Ascending aorta (tissue), 2 donors: ENCODE results near the gene CNTNAP3B. TPM values are rescaled to one million over a fixed set of nuclear protein-coding genes. Genes with fewer than 3 reads are reported as not detected.
"Not testable (repeated sequence)": the region's sequence is repeated elsewhere in the genome, so short reads cannot be mapped to it uniquely, and the experiment has no call there.

Experiments
- DNase-seq, 2 donors: peaks; one replicate each; pipeline ENCODE4 v3.0.0-alpha.2; 2019; ENCODE audit warnings: low spot score in 2 of 2
- H3K27ac ChIP-seq, 2 donors: fragments of 200-600 bp; sonication (generic); one replicate each; pipeline ENCODE4 v1.5.1; 2016 to 2017; ENCODE audit warnings: mild to moderate bottlenecking in 1 of 2
- H3K27me3 ChIP-seq: fragments of 200-600 bp; sonication (generic); one replicate; pipeline ENCODE4 v1.5.1; 2017
- H3K36me3 ChIP-seq, 2 donors: fragments of 200-600 bp; sonication (generic); one replicate each; pipeline ENCODE4 v1.5.1; 2016
- H3K4me1 ChIP-seq, 2 donors: fragments of 200-600 bp; sonication (generic); one replicate each; pipeline ENCODE4 v1.5.1; 2016 to 2017; ENCODE audit warnings: mild to moderate bottlenecking in 1 of 2
- H3K4me3 ChIP-seq, 2 donors: fragments of 200-600 bp; sonication (generic); one replicate each; pipeline ENCODE4 v1.5.1; 2016 to 2017; ENCODE audit warnings: mild to moderate bottlenecking in 1 of 2
- H3K9me3 ChIP-seq, 2 donors: fragments of 200-600 bp; sonication (generic); one replicate each; pipeline ENCODE4 v1.5.1; 2016
- CTCF ChIP-seq, 3 experiments: fragments of 200-600 bp in 2 of 3; fragments of 450-650 bp in 1 of 3; sonication (generic) in 2 of 3; IDR thresholded peaks; one replicate each; pipeline ENCODE4 v1.5.1; 2016 to 2019; ENCODE audit warnings: antibody characterized with exemption in 3 of 3, mild to moderate bottlenecking in 1 of 3, moderate library complexity in 1 of 3
- intact Hi-C: fragments of 100-400 bp; cut with DNase I; formaldehyde crosslinking; loops from one replicate; pipeline ENCODE4 v1.15.1; 2023
- total RNA-seq: library from RNA; depleted of rRNA; stranded (reverse); fragments of >200 nt; gene quantifications from one replicate; pipeline ENCODE4 v1.1.0, GENCODE V29; 2016

The CNTNAP3B gene
- total RNA-seq: 47.1 TPM

GRCh38 chr9:42129073-42129729, at the start of gene CNTNAP3B:
TSS of gene CNTNAP3B (minus strand) at chr9:42129426. CDS start at chr9:42129094, 332 bp downstream.
- H3K4me1 ChIP-seq, H3K36me3 ChIP-seq, intact Hi-C loops, H3K27me3 ChIP-seq, DNase-seq, H3K9me3 ChIP-seq: not testable (repeated sequence)
- peak within 1 kb of the TSS in 1 of 2 donors; percentile 69 for H3K27ac ChIP-seq
- peak within 1 kb of the TSS in 1 of 2 donors; percentile 70 for H3K4me3 ChIP-seq

- intact Hi-C loops, H3K4me1 ChIP-seq, H3K36me3 ChIP-seq, DNase-seq, H3K9me3 ChIP-seq, H3K27me3 ChIP-seq, H3K4me3 ChIP-seq, H3K27ac ChIP-seq: not testable (repeated sequence)
- peak in 1 of 3 experiments; percentile 46 for TF ChIP-seq CTCF (IDR thresholded peaks at IDR 0.05)
Observed at GRCh38 chr9:42160299-42160698, 31.1 kb upstream of the CNTNAP3B start.

GRCh38 chr9:42127056-42127841, 2.0 kb downstream of the CNTNAP3B start:
- H3K36me3 ChIP-seq, H3K4me1 ChIP-seq, H3K27me3 ChIP-seq, DNase-seq, H3K9me3 ChIP-seq, intact Hi-C loops: not testable (repeated sequence)
- H3K27ac ChIP-seq: peak overlapping the region in 1 of 2 donors; percentile 2
- peak overlapping the region; percentile 34 to 61 for H3K4me3 ChIP-seq

- H3K36me3 ChIP-seq, DNase-seq, H3K27me3 ChIP-seq, H3K4me1 ChIP-seq, H3K9me3 ChIP-seq, intact Hi-C loops, H3K27ac ChIP-seq, H3K4me3 ChIP-seq: not testable (repeated sequence)
Observed at GRCh38 chr9:42121007-42121406, 8.2 kb downstream of the CNTNAP3B start.

DNA sequence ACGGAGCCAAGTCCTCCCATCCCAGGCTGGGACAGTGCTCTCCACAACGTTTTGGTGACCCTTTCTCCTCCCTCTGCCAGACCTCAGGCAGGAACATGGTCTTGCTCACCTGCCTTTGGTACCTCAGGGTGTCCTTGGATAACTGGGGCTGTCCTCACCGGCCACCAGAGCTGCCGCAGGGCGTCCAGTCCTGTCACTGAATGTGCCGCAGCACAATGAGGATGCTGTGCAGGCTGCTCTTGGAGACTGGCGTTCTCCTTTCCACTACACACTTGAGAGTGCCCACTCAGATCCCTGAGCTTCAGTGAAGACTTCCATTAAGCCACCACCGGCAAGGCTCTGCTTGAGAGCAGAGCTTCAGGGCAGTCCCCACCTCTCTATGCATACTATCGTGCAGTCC, 33.3 kb downstream of the CNTNAP3B start:
- H3K9me3 ChIP-seq, H3K27me3 ChIP-seq, H3K27ac ChIP-seq, H3K4me1 ChIP-seq, intact Hi-C loops, DNase-seq, H3K4me3 ChIP-seq, H3K36me3 ChIP-seq: not testable (repeated sequence)

- intact Hi-C loops, H3K27ac ChIP-seq, H3K36me3 ChIP-seq, DNase-seq, H3K4me3 ChIP-seq, H3K27me3 ChIP-seq, H3K4me1 ChIP-seq, H3K9me3 ChIP-seq: not testable (repeated sequence)
Observed at GRCh38 chr9:42084559-42084952, 44.7 kb downstream of the CNTNAP3B start.

GRCh38 chr9:42083877-42084558, 45.2 kb downstream of the CNTNAP3B start:
- H3K27me3 ChIP-seq, H3K9me3 ChIP-seq, H3K27ac ChIP-seq: not testable (repeated sequence)

DNA sequence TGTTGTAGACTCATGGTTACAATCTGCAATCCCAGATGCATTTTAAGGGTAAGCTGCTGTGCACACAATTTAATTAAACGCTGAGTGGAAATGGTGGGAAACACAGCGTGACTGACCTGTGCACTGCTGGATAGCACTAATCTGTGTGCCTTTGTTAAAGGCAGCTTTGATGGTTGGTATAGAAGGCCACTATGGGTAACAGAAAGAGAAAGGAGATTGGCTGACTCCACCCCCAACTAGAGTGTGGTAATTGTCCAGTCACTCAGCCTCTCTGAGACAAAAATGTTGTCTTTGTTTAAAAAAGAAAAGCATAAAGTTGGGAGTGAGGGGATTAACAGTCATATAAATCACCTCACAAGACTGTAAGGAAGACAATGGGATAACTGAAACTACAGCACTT, 48.9 kb downstream of the CNTNAP3B start:
- H3K4me3 ChIP-seq, H3K36me3 ChIP-seq, intact Hi-C loops, H3K4me1 ChIP-seq, H3K9me3 ChIP-seq, H3K27me3 ChIP-seq, DNase-seq, H3K27ac ChIP-seq: not testable (repeated sequence)

More at GRCh38 chr9:42083877-42084558, 45.2 kb downstream of the CNTNAP3B start:
- H3K36me3 ChIP-seq, H3K4me1 ChIP-seq, intact Hi-C loops, H3K4me3 ChIP-seq, DNase-seq: not testable (repeated sequence)

GRCh38 chr9:42074868-42075267, 54.4 kb downstream of the CNTNAP3B start:
- intact Hi-C loops, H3K27me3 ChIP-seq, H3K27ac ChIP-seq, H3K9me3 ChIP-seq, H3K4me1 ChIP-seq, DNase-seq, H3K4me3 ChIP-seq, H3K36me3 ChIP-seq: not testable (repeated sequence)

- intact Hi-C loops, H3K9me3 ChIP-seq, H3K27ac ChIP-seq, H3K27me3 ChIP-seq, H3K4me3 ChIP-seq, DNase-seq, H3K4me1 ChIP-seq, H3K36me3 ChIP-seq: not testable (repeated sequence)
Observed at GRCh38 chr9:42071026-42071425, 58.2 kb downstream of the CNTNAP3B start.

GRCh38 chr9:42070035-42070799, 59.0 kb downstream of the CNTNAP3B start:
- peak overlapping the region in 1 of 2 donors; percentile 45 for H3K27ac ChIP-seq

DNA sequence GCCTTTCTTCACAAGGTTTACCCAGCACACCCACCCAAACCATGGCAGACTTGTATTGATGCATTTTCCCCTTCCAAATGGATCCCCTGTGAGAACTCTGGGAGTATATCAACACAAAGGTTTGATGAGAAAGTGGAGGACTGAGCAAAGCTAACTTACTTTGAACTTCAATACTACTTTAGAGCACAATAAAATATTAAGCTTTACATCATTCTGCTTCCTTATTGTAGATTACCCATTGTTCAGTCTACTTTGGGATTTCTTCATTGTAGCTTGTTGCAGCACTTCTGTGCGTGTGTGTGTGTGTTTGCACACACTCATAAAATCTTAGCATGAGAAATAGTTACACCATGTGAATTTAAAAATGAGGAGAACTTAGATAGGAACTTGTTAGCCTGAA, 75.4 kb downstream of the CNTNAP3B start:
- H3K27ac ChIP-seq, DNase-seq, H3K4me1 ChIP-seq, H3K36me3 ChIP-seq, H3K9me3 ChIP-seq, H3K27me3 ChIP-seq, intact Hi-C loops, H3K4me3 ChIP-seq: not testable (repeated sequence)

More at GRCh38 chr9:42070035-42070799, 59.0 kb downstream of the CNTNAP3B start:
- H3K27me3 ChIP-seq, intact Hi-C loops, H3K4me3 ChIP-seq, DNase-seq, H3K36me3 ChIP-seq, H3K9me3 ChIP-seq, H3K4me1 ChIP-seq: not testable (repeated sequence)
